NCI-H2107 treated with DMSO at 0.1 percent for 48 hours (cell line): Measurements from ENCODE around the gene MATN1.

Source experiments
- DNase-seq: peaks from one replicate; lab custom pipeline; 2025; ENCODE audit not compliant: unreplicated experiment; lab: John Stamatoyannopoulos, UW

The MATN1 gene

DNA sequence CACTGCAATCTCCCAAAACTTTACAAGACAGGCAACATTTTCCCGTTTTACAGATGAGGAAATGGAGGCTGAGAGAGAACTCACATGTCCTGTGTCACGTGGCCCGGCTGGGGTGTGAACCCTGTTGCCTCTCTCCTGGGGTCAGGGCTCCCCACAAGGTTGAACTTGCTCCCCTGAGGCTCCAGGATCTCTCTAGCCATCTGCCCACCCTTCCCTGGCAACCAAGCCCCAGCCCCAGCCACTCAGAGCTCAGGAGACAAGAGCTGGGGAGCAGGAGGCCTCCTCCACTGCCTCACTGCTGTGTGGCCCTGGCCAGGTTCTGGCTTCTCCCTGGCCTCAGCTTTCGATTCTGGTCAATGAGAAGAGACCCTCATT is 22.4 kb upstream of the MATN1 start:
- DNase-seq: no peak

GRCh38 chr1:30745156-30745833 is 21.9 kb upstream of the MATN1 start:
- DNase-seq: no peak

- no peak for DNase-seq
Observed at GRCh38 chr1:30744060-30744756, 20.8 kb upstream of the MATN1 start.

GRCh38 chr1:30743584-30744059 is 20.2 kb upstream of the MATN1 start:
- no peak for DNase-seq

GRCh38 chr1:30742963-30743559 is 19.7 kb upstream of the MATN1 start:
- no peak for DNase-seq

- no peak for DNase-seq
Observed at GRCh38 chr1:30742300-30742962, 19.0 kb upstream of the MATN1 start.

DNA sequence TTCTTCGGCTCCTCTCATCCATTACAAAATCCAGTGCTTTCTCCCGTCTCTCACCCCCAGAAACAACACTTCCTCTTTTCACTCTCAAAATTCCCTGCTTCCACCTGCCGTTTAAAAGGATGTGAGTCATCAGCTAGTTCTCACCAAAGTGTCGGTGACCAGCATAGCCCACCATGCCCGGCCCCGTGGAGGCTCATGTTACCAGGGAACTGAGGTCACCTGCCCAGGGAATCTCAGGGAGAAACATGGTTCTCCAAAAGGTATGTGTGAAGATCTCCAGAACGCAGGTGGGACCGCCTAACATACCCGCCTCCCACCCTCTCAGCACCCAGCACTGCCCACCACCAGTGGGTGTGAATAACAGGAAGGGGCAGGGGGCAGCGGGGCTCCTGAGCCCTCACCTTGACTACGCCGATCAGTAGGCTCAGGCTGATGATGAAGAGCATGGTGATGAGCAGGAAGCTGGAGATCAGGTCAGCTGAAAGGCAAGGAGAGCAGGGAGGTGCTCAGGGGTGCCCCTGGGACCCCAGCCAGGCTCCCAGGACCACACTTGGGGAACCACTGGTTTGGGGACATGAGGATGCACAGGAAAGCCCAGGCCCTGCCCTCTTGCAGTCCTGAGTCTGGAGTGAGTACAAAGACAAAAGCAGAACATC is 18.0 kb upstream of the MATN1 start:
- DNase-seq: peak; percentile 25

- DNase-seq: no peak
Observed at GRCh38 chr1:30740251-30741238, 17.2 kb upstream of the MATN1 start.

DNA sequence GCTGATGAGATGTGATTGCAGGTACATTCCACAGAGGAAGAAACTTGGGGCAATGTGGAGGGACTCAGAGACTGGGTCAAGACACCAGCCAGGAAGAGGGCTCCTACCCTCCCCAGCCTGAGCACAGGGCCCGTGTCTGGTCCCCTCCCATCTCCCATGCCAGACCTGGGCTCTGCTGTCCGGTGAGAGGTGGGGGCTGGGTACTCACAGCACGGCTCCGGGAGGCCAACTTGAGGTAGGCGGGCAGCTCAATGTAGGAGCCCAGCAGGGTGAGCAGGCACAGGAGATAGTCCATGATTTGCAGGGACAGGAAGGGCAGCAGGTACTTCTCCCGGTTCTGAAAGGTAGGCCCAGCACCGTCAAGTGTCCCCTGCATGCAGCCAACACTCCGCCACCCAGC is 16.2 kb upstream of the MATN1 start:
- no peak for DNase-seq

- DNase-seq: no peak
Observed at GRCh38 chr1:30738715-30739559, 15.6 kb upstream of the MATN1 start.

- DNase-seq: no peak
Observed at GRCh38 chr1:30738040-30738714, 14.8 kb upstream of the MATN1 start.

- no peak for DNase-seq
Observed at GRCh38 chr1:30737357-30738039, 14.1 kb upstream of the MATN1 start.

GRCh38 chr1:30735668-30736498 is 12.5 kb upstream of the MATN1 start:
- DNase-seq: no peak

- no peak for DNase-seq
Observed at GRCh38 chr1:30735124-30735523, 11.7 kb upstream of the MATN1 start.

GRCh38 chr1:30734580-30734979 is 11.2 kb upstream of the MATN1 start:
- DNase-seq: no peak

DNA sequence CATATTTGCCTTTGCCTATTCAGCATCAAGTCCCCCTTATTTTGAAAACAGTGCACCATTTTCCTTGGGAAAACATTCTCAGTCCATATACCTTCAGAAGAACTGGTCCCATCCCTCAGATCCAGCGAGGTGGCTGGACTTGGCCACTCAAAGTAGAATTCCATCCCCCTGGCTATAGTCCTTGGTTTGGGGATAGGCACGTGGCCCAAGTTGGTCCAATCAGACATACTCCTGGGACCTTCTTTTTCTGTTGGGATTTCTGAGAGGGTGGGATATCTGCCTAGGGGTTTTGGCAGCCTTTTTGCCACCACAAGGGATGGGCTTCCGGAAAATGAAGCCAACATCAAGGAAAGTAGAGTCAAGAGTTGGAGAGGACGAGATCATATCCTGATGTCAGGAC is 10.7 kb upstream of the MATN1 start:
- DNase-seq: no peak

- DNase-seq: no peak
Observed at GRCh38 chr1:30733493-30733892, 10.1 kb upstream of the MATN1 start.
